ENCODE measurements around the gene IQGAP2.
A peak's percentile ranks its signal among the peaks of the same experiment; 100 is the strongest.
"Not testable (repeated sequence)": the region's sequence is repeated elsewhere in the genome, so short reads cannot be mapped to it uniquely, and the experiment has no call there.

IQGAP2 gene

DNA sequence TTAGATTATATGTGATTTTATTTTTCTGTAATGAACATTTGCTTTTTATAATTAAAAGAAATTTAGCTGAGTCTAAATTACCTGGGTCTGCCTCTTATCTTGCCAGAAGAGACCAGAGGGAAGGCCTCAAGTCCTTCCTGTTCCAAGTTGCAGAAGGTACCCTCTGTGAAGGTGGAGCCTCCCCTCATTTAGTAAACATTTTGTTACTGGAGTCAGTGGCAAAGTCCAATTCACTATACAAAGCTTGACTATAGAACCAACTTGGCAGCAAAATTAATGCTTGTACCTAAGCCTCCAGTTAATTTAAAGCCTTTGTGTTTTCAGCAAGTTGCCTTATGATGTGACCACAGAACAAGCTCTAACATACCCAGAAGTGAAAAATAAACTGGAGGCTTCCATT lies 270.0 kb downstream of the IQGAP2 start:
- ATAC-seq = no peak

DNA sequence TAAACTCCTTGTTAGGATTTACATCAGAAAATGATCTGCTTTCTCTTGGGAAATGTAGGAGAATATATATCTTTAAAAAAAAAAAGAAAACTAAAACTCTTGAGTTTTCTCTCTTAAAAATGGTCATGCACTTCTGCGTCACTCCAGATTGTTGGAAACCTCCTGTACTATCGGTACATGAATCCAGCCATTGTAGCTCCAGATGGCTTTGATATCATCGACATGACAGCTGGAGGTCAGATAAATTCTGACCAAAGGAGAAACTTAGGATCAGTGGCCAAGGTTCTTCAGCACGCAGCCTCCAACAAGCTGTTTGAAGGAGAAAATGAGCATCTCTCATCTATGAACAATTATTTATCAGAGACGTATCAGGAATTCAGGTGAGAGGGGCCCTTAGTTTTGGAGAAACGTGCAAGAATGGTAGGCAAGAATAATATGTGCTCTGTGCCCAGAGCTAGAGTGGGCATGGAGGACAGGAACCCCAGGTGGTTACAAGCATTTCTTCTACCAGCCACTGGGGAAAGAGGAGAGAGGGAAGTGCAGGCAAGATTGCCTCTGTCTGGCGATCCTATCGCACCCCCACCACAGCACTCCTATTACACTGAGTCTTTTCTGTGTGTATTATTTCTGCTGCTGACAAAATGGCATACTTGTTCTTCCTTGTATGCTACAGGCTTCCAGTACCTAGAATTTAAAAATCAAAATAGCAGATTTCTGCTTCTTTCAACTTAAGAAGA lies 271.4 kb downstream of the IQGAP2 start:
- no peak for ATAC-seq

DNA sequence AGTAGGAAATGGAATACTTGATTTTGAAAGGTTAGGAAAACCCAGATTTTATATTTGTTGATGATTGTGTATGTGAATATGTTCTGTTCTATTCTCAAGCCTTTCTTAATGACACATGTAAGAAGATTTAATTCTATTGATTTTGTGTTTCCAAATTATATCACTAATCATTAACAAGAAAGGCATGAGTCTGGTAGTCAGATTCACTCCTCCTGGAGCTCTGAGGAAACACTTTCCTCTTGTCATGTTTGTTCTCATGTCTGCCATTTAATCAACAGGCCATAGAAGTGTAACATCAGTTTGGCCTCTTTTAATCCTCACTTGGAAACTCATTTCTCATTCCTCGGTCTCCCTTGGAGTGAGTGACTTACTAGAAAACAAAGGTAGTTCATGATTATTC lies 272.3 kb downstream of the IQGAP2 start:
- ATAC-seq = no peak

DNA sequence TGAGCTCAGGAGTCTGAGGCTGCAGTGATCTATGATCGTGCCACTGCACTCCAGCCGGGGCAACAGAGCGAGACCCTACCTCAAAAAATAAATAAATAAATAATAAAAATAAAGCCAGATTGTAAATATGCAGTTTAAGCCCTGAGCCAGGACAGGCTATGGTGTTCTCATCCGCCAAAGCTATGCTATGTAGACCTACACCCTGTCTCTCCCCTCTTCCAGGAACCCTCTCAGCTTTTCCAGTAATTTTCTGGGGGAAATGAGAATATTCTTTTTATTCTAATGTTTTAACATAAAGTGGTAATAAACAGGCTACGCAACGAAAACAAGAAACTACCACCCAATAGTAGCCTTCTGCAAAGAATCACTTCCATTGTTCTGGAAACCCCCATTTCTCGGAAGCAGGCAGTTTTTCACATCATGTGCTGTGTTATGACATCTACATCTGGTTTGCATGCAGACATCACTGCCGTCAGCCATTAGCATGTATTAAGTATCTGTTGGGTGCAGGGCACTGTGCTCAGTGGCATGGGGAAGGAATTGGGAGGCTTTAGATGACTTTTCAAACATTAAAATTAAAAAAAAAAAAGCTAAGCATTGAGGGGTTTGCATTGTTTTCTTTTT lies 274.9 kb downstream of the IQGAP2 start:
- ATAC-seq = no peak

DNA sequence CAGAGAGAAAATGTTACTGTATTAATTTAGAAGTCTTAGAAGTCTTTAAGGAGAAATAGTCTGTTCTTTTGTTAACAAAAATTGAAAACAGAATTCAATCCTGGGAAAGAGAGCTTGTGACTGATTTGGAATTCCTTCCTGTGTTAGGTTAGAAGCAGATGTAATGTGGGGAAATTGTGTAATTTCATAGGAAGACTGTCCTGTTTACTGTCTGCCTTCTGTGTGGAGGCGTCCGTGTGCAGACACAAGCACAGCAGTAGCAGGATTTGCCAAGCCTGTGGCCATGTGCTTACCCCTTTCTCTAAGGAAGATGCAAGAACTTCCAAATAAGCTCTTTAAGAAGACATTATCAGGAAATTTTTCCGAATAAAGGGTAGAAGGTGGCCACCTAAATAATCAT lies 276.1 kb downstream of the IQGAP2 start:
- ATAC-seq = no peak

DNA sequence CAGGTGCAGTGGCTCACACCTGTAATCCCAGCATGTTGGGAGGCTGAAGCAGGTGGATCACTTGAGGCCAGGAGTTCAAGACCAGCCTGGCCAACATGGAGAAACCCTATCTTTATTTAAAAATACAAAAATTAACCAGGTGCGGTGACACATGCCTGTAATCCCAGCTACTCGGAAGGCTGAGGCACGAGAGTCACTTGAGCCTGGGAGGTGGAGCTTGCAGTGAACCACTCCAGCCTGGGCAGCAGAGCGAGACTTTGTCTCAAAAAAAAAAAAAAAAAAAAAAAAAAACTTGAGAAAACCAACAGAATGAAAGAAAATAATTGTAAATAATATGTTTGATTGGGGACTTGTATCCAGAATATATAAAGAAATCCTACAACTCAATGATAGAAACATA lies 277.7 kb downstream of the IQGAP2 start:
- ATAC-seq = not testable (repeated sequence)

DNA sequence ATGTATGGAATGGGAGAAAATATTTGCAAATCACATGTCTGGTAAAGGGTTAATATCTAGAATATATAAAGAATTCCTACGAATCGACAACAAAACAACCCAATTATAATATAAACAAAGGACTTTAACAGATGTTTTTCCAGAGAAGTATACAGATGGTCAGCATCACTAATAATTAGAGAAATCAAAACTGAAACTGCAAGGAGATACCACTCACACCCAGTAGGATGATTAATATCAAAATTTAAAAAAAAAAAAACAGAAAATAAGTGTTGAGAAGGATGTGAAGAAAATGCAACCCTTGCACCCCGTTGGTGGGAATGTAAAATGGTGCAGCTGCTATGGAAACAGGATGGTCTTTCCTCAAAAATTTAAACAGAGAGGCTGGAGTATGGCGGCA lies 278.2 kb downstream of the IQGAP2 start:
- peak in 1 of 2 donors; percentile 24 for ATAC-seq

DNA sequence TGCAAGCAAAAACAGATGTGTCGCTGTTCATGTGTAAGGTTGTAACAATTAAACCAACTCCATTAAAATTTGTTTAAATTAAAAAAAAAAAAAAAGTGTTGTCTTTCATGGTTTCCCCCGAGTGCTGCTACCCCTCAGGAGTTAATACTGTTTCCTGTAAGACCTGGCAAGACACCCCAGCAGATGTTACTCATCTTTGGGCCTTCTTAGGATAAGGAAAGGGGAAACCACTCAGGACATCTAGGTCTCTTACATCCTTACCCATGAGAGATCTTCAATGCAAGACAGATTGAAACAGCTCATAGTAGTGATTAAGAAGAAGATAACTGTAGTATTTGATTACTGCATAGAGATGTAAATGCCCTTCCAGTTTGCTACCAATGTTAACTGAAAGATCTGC lies 279.3 kb downstream of the IQGAP2 start:
- no peak for ATAC-seq

DNA sequence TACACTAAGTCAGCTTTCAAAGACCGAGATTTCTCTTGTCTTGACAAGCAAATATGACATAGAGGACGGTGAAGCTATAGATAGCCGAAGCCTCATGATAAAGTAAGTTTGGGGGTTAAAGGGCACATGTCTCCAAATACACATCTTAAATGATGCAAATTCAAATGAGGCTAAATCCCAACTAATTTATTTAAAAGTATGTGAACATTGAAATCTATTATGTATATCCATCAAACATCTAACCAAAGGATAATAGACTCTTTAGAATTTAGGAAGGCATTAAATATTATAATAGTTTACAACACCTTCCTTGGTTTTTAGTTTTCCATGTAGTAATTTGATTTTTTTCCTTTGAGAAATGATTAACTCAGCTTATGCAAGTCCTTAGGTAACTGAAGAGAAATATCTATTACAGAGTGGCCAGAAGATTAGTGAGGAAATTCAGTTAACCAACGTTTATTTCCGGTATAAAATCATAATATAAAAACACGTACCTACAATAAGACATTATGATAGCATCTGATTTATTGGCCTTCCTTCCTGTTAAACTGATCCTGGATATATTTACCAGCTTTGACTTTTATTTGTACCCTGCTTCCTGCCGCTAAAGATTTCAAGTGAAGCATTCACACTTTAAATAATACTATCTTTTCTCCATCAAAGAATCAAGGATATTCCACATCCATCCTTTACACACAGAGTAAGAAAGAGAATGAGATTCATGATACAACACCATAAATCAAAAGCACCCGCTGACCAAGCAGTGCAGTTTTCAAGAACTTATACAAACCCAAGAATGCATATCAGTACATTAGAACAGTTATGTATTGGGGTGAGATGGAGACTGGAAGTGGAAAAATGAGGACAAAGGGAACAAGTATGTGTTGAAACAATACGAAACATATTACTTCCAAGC lies 281.0 kb downstream of the IQGAP2 start:
- ATAC-seq = no peak

DNA sequence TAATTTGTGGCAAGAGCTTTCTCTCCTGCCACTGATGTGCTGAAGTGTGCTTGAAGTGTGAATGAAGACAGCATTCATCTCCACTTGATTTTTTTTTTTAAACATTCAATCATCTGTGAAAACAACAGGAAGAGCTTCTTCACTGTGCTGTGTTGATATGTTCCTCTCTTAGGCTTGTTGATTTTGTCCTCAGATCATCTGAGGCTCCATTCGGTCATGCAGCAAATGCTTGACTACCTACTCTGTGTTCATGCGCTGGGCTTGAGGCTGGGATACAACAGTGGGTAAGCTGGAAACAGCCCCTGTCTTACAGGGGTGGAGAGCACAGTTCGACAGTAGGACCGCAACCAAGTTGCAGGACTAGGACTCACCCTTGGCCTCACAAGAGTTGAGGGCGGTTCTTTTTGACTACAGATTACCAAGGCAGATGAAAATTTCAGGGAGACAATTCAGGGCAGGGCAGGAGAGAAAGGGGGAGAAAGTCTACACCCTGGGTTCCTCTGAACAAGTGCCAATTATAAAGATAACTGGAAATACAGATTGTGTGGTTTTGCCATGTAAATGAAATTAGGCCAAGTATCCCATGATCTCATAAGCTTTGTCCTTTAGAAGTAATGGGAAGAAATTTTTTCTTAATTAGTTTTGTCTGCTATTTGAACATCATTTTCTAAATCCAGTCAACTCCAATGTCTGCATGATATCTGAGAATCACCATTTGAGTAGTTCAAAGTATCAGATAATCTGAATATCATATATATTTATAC lies 281.9 kb downstream of the IQGAP2 start:
- no peak for ATAC-seq

DNA sequence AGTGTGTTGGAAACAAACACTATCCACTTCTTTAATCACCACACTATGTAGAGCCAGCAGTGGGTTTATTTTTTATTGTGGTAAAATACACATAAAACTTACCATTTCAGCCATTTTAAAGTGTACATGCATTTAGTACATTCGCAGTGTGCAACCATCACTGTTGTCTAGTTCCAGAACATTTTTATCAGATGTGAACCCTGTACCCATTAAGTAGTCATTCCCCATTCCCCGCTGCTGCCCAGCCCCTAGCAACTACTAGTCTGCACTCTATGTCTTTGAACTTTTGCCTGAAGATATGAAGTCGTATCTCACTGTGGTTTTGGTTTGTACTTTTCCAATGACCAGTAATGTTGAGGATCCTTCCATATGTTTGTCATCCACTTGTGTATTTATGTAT lies 282.6 kb downstream of the IQGAP2 start:
- no peak for ATAC-seq

DNA sequence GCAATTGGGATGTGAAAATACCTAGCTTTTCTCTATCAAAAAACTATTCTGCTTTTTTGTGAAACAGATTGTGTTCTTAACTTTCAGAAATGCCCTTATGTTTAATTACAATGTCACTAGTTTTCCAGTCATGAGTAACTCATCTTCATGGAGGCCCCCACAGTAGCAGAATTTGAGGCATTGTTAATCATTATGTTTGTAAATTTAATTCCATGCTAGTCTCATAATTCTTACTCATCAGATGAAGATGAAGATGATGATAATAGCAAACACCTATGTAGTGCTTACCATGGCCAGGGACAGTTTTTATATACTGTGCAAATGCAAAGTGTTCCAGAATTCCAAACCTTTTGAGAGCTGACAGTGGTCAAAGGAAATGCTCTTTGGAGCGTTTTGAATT lies 285.1 kb downstream of the IQGAP2 start:
- ATAC-seq = no peak

DNA sequence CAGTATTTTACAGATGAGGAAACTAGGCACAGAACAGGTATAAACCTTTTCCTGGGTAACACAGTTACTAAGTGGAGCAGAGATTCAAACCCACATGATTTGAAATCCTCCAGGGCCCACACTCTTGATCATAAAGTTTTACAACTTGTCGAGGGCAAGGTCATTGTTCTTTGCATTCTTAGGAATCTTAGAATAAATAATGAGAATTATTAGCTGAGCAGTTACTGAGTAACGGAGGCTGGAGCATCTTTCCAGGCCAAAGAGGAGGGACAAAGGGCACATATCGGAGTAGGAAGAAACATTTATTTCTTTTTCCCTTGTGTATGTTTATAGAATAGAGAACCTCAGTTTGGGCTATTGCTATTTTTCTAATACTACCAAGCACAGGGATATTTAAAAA lies 285.8 kb downstream of the IQGAP2 start:
- no peak for ATAC-seq

DNA sequence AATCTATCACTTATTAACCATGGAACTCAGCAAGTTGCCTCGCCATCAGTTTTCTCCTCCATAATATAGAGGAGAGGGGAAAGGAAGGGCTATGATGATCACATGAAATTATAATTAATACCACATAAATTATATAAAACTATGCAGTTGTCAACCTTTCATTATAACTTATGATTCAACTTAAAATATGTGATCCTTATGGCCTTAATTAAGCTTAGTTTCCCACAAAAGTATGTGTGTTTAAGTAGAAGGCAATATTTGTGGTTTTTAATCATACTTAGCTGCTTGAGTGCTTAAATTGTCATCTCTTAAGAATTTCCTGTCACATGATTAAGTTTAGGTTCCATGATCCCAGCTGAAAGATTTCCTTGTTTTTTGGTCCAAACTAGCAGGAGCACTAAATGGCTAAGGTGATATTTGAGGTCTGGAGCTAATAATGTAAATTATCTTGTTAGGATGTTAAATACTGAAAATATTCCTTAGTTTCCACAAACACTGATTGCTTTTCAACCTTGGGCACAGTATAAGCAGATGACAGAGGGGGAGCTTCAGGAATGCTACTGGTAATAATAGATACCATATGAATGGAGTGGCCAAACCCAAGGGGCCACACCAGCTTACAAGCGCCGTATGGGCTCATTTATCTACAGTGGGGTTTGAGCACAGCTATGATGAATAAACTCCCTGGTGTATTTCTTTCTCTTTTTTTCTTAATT lies 286.4 kb downstream of the IQGAP2 start:
- no peak for ATAC-seq

DNA sequence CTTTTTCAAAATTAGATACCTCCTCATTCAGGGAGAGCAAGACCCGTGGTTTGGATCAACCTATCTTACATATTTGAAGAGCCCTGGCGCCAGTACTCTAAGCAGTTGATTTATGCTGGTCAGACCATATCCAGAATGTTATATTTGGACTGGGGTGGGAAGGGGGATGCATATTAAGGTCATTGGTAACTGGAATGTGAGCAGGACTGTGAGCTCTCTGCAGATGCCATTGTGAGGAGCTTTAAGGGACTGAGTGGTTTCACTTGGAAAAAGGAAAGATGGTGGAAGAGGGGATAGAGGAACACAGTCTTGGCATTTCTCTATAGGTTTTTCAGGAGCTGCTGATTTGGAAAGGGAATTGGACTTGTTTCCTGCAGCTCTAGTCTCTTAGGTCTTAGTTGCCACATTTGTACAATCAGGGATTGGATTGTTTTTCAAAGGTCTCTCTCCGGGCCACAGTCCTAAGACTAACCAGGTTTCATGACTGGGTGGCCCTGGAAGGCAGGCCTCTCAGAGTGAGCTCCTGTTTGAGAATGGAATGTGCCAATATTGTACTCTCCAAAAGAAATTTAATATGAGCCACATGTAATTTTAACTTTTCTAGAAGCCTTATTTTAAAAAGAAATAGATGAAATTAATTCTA lies 287.1 kb downstream of the IQGAP2 start:
- ATAC-seq = no peak

DNA sequence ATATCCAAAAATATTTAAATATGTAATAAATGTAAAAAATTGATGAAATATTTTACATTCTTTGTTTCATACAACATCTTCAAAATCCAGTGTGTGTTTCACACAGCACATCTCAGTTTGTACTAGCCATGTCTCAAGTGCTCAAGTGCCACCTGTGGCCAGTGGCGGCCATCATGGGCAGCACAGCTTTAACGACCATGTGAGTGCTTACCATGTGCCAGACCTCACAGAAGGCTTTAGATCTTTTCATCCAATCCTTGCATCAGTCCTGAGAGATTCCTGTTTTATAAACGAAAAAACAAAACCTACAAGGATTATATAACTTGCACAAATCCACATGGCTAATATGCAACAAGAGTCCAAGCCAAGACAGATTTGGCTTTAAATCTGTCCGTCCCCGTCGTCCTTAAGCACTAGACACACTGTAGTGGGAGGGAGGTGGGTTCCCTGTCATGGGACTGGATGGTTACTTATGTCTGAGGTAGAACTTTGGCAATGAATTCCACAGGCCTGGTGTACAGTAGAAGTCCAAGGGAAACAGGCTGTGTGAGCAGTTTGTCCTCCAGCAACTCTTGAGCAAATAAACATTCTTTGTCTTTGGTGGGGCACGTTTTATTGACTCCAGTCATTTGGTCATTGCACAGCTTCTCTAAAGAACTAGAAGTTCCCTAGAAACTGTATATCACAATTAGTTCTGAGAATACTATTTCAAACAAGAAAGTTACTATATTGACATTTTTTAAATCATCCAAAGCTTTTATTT lies 287.8 kb downstream of the IQGAP2 start:
- ATAC-seq = no peak

DNA sequence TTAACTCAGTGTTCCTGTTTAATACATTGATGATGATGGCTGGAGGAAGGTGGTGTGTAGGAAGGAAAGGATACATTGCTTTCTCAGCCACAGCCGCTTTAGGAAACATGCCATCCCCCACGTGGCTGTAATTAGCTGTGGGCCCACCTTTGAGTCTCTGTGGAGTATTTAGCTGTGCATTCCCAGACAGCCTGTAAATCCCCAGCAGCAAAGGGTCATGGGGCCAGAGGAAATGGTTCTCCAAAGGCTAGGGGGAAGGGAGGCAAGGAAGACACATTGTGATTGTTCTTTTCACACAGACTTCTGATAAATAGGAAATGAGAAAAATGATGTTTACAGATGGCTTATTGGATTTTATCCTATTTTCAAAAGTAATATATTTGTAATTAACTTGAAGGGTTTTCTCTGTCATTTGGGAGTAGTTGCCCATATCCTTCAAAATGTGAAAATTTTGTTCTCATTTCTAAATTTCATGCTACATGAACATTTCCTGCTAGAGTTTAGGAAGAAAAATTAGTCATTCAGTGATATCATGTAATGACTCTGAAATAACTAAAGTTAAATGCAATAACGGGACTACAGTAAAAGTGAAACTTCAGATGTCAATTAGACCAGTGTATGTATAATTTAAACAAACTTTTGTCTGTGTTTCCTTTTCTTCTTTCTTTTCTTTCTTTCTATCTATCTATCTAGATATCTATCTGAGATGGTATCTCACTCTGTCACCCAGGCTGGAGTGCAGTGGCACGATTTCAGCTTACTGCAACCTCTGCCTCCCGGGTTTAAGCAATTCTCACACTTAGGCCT lies 288.6 kb downstream of the IQGAP2 start:
- ATAC-seq = peak; percentile 65 to 72

DNA sequence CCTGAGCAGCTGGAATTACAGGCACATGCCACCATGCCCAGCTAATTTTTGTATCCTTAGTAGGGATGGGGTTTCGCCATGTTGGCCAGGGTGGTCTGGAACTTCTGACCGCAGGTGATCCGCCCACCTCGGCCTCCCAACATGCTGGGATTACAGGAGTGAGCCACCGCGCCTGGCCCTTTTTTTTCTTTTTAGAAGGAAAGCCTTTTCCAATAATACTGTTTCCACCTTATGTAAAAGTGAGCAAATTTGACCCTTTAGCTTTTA lies 289.1 kb downstream of the IQGAP2 start:
- no peak for ATAC-seq

DNA sequence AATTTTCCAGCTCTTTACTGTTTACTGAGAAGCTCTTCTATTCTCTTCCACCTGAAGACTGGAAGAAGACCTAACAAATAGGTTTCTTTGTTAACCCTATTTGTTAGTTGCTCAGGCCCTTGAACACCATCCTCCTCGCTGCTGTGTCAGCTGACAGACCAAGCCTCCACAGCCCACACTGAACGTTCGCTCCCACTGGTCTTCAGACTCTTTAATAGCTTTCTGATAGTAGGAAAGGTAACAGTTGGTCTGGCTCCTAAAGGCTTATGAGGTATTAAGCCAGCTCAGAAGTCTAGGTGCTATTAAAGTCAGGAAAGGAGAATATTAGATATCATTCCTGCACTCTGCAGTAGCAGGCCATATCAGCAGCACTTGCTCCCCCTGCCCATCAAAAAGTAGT lies 289.6 kb downstream of the IQGAP2 start:
- no peak for ATAC-seq

DNA sequence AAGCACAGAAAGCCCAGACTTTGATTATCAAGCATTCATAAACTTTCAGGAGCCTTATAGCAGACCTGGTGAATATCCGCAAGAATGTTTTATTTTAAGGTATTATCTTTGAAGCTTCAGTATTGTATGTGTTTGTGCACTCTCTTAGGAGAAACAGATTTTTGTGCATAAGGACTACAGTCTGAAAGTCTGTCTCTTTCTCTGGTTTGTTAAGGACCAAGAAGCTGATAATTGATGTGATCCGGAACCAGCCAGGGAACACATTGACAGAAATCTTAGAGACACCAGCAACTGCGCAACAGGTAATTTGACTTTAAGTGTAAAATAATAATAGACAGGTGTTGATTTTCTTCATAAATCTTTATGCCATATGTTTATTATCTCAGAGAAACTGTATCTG lies 290.1 kb downstream of the IQGAP2 start:
- no peak for ATAC-seq
